OCI-LY1 (cell line): ENCODE measurements around the gene ADPRM.

Source experiments
- EZH2 ChIP-seq: fragments of 200-600 bp; sonication (generic), shearing (Covaris generic); IDR thresholded peaks from 2 replicates; pipeline ENCODE4 v1.8.0; 2017; ENCODE audit warnings: borderline replicate concordance, mixed run types, mild to moderate bottlenecking, antibody characterized with exemption, low read length, moderate library complexity, mixed read lengths
- TF ChIP-seq, protein P1 (sequence below): fragments of 200-600 bp; sonication (generic), shearing (Covaris generic); IDR thresholded peaks from 2 replicates; pipeline ENCODE4 v1.5.1; 2017; ENCODE audit warnings: mild to moderate bottlenecking, antibody characterized with exemption, low read length, moderate library complexity, mixed read lengths

DNA sequence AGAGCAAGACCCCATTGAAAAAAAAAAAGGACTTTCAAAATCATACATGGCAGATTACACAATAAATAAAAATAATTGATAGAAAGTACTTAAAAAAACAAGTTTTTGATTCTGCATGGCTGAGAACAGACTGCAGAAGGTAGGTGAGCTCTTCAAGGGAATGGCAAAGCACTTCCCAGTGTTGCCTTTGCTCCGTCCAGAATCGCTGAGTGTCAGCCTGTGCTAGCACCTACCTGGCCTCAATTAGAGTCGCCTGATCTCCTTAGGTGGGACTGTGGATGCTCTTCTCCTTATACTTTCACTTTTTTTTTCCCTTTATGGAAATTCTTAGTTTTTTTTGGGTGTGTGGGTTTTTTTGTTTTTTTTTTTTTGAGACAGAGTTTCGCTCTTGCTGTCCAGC is 38.4 kb downstream of the ADPRM start:
- TF ChIP-seq, protein P1, sequence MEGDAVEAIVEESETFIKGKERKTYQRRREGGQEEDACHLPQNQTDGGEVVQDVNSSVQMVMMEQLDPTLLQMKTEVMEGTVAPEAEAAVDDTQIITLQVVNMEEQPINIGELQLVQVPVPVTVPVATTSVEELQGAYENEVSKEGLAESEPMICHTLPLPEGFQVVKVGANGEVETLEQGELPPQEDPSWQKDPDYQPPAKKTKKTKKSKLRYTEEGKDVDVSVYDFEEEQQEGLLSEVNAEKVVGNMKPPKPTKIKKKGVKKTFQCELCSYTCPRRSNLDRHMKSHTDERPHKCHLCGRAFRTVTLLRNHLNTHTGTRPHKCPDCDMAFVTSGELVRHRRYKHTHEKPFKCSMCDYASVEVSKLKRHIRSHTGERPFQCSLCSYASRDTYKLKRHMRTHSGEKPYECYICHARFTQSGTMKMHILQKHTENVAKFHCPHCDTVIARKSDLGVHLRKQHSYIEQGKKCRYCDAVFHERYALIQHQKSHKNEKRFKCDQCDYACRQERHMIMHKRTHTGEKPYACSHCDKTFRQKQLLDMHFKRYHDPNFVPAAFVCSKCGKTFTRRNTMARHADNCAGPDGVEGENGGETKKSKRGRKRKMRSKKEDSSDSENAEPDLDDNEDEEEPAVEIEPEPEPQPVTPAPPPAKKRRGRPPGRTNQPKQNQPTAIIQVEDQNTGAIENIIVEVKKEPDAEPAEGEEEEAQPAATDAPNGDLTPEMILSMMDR, result no peak
- no peak for TF ChIP-seq EZH2
